ENCODE measurements around the gene GON4L. TPM values are rescaled to one million over a fixed set of nuclear protein-coding genes. Genes with fewer than 3 reads are reported as not detected.

The GON4L gene
- total and polyA plus RNA-seq, 2 experiments from 2014 or later: 45.2 to 93.1 TPM

DNA sequence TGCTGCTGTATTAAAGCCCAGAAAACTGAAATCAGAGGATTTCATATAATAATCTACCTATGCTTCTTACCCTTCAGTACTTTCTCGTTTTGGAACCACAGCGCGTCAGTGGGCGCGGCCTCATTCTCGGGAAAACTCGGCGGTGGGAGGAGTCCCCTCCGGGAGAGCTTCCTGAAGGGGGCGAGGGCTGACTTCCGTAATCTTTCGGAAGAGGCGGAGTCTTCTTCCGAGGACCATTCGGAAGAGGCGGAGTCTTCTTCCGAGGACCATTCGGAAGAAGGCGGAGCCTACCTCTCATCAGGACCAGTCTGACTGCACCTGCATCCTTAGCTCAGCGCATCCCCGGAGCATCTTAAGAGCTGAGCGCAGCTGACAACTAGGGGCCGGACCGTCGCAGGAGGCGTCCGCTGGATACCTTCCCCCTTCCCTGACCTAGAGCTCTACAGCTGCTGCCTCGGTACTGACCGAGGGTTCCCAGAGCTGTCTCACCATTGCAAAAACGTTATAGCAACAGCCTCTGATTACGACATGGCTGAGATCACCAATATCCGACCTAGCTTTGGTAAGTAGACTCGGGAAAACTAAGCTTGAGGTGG lies 2.3 kb upstream of the GON4L start, which contains the start of gene SYT11:
SYT11 (plus strand) TSS at position 334 of the 596 bp plus-strand sequence; CDS start at position 529, 195 bp downstream.
- peaks cover 14% of the 10 kb centered on the region for H3K27me3 Mint-ChIP-seq (ENCODE audit: insufficient read depth, low read depth, poor library complexity)
- H3K27ac Mint-ChIP-seq: peak within 1 kb of the TSS; percentile 83
- H3K9me2 ChIP-seq (ENCODE audit: insufficient read depth): no peaks in the 10 kb centered on the region
- DNase-seq (ENCODE audit: low spot score) (peak; percentile 99), ATAC-seq (peak; percentile 76)
- peaks cover 10% of the 10 kb centered on the region for H3K36me3 Mint-ChIP-seq (ENCODE audit: low read depth)
- peak within 1 kb of the TSS; percentile 12 for H2AFZ ChIP-seq
- peaks cover 25% of the 10 kb centered on the region for H3K79me2 ChIP-seq (replicated peaks; ENCODE audit: insufficient read depth)
- H3K27me3 ChIP-seq (ENCODE audit: insufficient read depth): no peaks in the 10 kb centered on the region
- H3F3A ChIP-seq (replicated peaks; ENCODE audit: low read depth): peaks cover 16% of the 10 kb centered on the region
- peaks cover 3% of the 10 kb centered on the region; the same call in 1 of the 2 replicates for H3K36me3 ChIP-seq (ENCODE audit: insufficient read depth)
- peak within 1 kb of the TSS; percentile 94 for H3K27ac ChIP-seq (ENCODE audit: low read depth)
- TF ChIP-seq ZNF114 (CRISPR knock-in tag; IDR thresholded peaks at IDR 0.05) (no peak), POLR2AphosphoS5 (IDR thresholded peaks at IDR 0.05; ENCODE audit: low read depth) (peak; percentile 52; the same call in 1 of the 2 replicates)
- no peaks in the 10 kb centered on the region for H3K9me3 Mint-ChIP-seq
- peaks cover 11% of the 10 kb centered on the region for H3K4me1 ChIP-seq (ENCODE audit: insufficient read depth)
- peak within 1 kb of the TSS; percentile 79 for H3K4me2 ChIP-seq
- peak within 1 kb of the TSS; percentile 61 for H3K4me3 ChIP-seq
- H4K20me1 ChIP-seq (replicated peaks; ENCODE audit: insufficient read depth): no peaks in the 10 kb centered on the region; the same call in 1 of the 2 replicates
- H3K4me1 Mint-ChIP-seq: peaks cover 6% of the 10 kb centered on the region
- H3K4me3 Mint-ChIP-seq: peak within 1 kb of the TSS; percentile 80

DNA sequence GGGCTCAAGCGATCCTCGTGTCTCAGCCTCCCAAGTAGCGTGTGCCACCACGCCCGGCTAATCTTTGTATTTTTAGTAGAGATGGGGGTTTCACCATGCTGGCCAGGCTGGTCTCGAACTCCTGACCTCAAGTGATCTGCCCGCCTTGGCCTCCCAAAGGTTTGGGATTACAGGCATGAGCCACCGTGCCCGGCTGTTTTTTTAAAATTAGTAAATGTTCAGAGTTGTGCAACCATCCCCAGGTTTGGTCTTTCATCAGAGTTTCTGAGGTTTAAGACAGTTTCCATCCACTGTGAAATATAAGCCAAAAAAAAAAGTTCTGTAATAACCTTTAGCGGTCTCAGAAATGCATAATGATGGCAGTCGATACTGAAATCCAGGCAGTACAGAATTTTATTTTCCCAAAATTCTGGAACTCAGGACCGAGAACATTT lies 1.8 kb upstream of the GON4L start:
- peak overlapping the region; percentile 83 for H3K27ac Mint-ChIP-seq
- H3K79me2 ChIP-seq (replicated peaks; ENCODE audit: insufficient read depth): peaks cover 30% of the 10 kb centered on the region
- TF ChIP-seq ZNF114 (CRISPR knock-in tag; IDR thresholded peaks at IDR 0.05): no peak
- TF ChIP-seq POLR2AphosphoS5 (IDR thresholded peaks at IDR 0.05; ENCODE audit: low read depth): no peak
- no peak for TF ChIP-seq EZH2phosphoT487 (IDR thresholded peaks at IDR 0.05; ENCODE audit: unreplicated experiment)
- no peak for TF ChIP-seq JUNB (IDR thresholded peaks at IDR 0.05; ENCODE audit: unreplicated experiment)
- TF ChIP-seq NANOG (IDR thresholded peaks at IDR 0.05; ENCODE audit: borderline replicate concordance): no peak
- TF ChIP-seq STAT1 (IDR thresholded peaks at IDR 0.05; ENCODE audit: unreplicated experiment): no peak
- TF ChIP-seq, protein P1, sequence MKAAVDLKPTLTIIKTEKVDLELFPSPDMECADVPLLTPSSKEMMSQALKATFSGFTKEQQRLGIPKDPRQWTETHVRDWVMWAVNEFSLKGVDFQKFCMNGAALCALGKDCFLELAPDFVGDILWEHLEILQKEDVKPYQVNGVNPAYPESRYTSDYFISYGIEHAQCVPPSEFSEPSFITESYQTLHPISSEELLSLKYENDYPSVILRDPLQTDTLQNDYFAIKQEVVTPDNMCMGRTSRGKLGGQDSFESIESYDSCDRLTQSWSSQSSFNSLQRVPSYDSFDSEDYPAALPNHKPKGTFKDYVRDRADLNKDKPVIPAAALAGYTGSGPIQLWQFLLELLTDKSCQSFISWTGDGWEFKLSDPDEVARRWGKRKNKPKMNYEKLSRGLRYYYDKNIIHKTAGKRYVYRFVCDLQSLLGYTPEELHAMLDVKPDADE (IDR thresholded peaks at IDR 0.05): no peak
- TF ChIP-seq, protein P2, sequence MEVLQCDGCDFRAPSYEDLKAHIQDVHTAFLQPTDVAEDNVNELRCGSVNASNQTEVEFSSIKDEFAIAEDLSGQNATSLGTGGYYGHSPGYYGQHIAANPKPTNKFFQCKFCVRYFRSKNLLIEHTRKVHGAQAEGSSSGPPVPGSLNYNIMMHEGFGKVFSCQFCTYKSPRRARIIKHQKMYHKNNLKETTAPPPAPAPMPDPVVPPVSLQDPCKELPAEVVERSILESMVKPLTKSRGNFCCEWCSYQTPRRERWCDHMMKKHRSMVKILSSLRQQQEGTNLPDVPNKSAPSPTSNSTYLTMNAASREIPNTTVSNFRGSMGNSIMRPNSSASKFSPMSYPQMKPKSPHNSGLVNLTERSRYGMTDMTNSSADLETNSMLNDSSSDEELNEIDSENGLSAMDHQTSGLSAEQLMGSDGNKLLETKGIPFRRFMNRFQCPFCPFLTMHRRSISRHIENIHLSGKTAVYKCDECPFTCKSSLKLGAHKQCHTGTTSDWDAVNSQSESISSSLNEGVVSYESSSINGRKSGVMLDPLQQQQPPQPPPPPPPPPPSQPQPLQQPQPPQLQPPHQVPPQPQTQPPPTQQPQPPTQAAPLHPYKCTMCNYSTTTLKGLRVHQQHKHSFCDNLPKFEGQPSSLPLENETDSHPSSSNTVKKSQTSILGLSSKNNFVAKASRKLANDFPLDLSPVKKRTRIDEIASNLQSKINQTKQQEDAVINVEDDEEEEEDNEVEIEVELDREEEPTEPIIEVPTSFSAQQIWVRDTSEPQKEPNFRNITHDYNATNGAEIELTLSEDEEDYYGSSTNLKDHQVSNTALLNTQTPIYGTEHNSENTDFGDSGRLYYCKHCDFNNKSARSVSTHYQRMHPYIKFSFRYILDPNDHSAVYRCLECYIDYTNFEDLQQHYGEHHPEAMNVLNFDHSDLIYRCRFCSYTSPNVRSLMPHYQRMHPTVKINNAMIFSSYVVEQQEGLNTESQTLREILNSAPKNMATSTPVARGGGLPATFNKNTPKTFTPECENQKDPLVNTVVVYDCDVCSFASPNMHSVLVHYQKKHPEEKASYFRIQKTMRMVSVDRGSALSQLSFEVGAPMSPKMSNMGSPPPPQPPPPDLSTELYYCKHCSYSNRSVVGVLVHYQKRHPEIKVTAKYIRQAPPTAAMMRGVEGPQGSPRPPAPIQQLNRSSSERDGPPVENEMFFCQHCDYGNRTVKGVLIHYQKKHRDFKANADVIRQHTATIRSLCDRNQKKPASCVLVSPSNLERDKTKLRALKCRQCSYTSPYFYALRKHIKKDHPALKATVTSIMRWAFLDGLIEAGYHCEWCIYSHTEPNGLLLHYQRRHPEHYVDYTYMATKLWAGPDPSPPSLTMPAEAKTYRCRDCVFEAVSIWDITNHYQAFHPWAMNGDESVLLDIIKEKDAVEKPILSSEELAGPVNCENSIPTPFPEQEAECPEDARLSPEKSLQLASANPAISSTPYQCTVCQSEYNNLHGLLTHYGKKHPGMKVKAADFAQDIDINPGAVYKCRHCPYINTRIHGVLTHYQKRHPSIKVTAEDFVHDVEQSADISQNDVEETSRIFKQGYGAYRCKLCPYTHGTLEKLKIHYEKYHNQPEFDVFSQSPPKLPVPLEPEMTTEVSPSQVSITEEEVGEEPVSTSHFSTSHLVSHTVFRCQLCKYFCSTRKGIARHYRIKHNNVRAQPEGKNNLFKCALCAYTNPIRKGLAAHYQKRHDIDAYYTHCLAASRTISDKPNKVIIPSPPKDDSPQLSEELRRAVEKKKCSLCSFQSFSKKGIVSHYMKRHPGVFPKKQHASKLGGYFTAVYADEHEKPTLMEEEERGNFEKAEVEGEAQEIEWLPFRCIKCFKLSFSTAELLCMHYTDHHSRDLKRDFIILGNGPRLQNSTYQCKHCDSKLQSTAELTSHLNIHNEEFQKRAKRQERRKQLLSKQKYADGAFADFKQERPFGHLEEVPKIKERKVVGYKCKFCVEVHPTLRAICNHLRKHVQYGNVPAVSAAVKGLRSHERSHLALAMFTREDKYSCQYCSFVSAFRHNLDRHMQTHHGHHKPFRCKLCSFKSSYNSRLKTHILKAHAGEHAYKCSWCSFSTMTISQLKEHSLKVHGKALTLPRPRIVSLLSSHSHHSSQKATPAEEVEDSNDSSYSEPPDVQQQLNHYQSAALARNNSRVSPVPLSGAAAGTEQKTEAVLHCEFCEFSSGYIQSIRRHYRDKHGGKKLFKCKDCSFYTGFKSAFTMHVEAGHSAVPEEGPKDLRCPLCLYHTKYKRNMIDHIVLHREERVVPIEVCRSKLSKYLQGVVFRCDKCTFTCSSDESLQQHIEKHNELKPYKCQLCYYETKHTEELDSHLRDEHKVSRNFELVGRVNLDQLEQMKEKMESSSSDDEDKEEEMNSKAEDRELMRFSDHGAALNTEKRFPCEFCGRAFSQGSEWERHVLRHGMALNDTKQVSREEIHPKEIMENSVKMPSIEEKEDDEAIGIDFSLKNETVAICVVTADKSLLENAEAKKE (CRISPR knock-in tag; IDR thresholded peaks at IDR 0.05): no peak
- TF ChIP-seq EZH2 (IDR thresholded peaks at IDR 0.05; ENCODE audit: low read depth, unreplicated experiment): no peak
- TF ChIP-seq, protein P3, sequence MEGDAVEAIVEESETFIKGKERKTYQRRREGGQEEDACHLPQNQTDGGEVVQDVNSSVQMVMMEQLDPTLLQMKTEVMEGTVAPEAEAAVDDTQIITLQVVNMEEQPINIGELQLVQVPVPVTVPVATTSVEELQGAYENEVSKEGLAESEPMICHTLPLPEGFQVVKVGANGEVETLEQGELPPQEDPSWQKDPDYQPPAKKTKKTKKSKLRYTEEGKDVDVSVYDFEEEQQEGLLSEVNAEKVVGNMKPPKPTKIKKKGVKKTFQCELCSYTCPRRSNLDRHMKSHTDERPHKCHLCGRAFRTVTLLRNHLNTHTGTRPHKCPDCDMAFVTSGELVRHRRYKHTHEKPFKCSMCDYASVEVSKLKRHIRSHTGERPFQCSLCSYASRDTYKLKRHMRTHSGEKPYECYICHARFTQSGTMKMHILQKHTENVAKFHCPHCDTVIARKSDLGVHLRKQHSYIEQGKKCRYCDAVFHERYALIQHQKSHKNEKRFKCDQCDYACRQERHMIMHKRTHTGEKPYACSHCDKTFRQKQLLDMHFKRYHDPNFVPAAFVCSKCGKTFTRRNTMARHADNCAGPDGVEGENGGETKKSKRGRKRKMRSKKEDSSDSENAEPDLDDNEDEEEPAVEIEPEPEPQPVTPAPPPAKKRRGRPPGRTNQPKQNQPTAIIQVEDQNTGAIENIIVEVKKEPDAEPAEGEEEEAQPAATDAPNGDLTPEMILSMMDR (conservative IDR thresholded peaks at IDR 0.05; ENCODE audit: low read depth in 2 of 2): no peak
- TF ChIP-seq ZNF331 (CRISPR knock-in tag; IDR thresholded peaks at IDR 0.05; ENCODE audit: low read depth): no peak
- TF ChIP-seq CREB1 (CRISPR knock-in tag; IDR thresholded peaks at IDR 0.05; ENCODE audit: low read depth): no peak

More for the DNA sequence above, 1.8 kb upstream of the GON4L start:
- no peaks in the 10 kb centered on the region for H3K27me3 ChIP-seq (ENCODE audit: insufficient read depth)
- no peak for ATAC-seq
- peaks cover 10% of the 10 kb centered on the region for H3K36me3 Mint-ChIP-seq (ENCODE audit: low read depth)
- peak overlapping the region; percentile 64 for H3K4me2 ChIP-seq
- H3F3A ChIP-seq (replicated peaks; ENCODE audit: low read depth): peaks cover 16% of the 10 kb centered on the region
- H3K4me3 Mint-ChIP-seq: peak overlapping the region; percentile 80
- peaks cover 14% of the 10 kb centered on the region for H3K27me3 Mint-ChIP-seq (ENCODE audit: insufficient read depth, low read depth, poor library complexity)
- peaks cover 8% of the 10 kb centered on the region; the same call in 1 of the 2 replicates for H3K36me3 ChIP-seq (ENCODE audit: insufficient read depth)
- no peak overlapping the region for H2AFZ ChIP-seq
- peaks cover 2% of the 10 kb centered on the region; the same call in 1 of the 2 replicates for H4K20me1 ChIP-seq (replicated peaks; ENCODE audit: insufficient read depth)
- no peak for DNase-seq (ENCODE audit: low spot score)
- H3K4me1 ChIP-seq (ENCODE audit: insufficient read depth): peaks cover 11% of the 10 kb centered on the region
- no peaks in the 10 kb centered on the region for H3K9me2 ChIP-seq (ENCODE audit: insufficient read depth)
- H3K4me1 Mint-ChIP-seq: peaks cover 6% of the 10 kb centered on the region
- no peaks in the 10 kb centered on the region for H3K9me3 Mint-ChIP-seq
- peak overlapping the region; percentile 46 for H3K4me3 ChIP-seq
- H3K27ac ChIP-seq (ENCODE audit: low read depth): 0 out of 2 replicates have a peak overlapping the region, but pooled peaks have one; percentile 24
